IMR-90 (cell line): ENCODE measurements around the gene TRABD2A. TPM values are rescaled to one million over a fixed set of nuclear protein-coding genes. Genes with fewer than 3 reads are reported as not detected.

ENCODE experiments used
- ATAC-seq: fragments of 200-7000 bp; cut with Tn5 transposase; 2 replicates; pipeline ENCODE4 v1.9.1; 2020; ENCODE audit warnings: low read depth, mild to moderate bottlenecking, moderate library complexity
- BruUV-seq: library from RNA; stranded (reverse); fragments of 400-500 nt; replicated peaks from 2 replicates; lab custom pipeline; 2021; lab: Mats Ljungman, UMichigan
- CTCF ChIA-PET: fragments of 300-600 bp; formaldehyde crosslinking; extraction: SDS; loops from one replicate; lab custom pipeline; 2021; ENCODE audit warnings: antibody characterized with exemption; lab: Yijun Ruan, JAX
- POLR2A ChIA-PET: fragments of 300-600 bp; sonication (Branson Sonifier 250); formaldehyde crosslinking; loops from one replicate; lab custom pipeline; 2022; ENCODE audit warnings: antibody characterized with exemption; ENCODE audit not compliant: unreplicated experiment; lab: Charles Lee
- DNase-seq: peaks from one replicate; pipeline ENCODE4 v3.0.0; 2013
- H2AFZ ChIP-seq: replicated peaks from 2 replicates; pipeline ENCODE3; 2013; ENCODE audit warnings: low read length, mild to moderate bottlenecking; ENCODE audit not compliant: poor library complexity
- H2AK5ac ChIP-seq: 2 replicates; pipeline ENCODE4 v1.6.1; 2013; ENCODE audit warnings: low read depth, low read length, inconsistent platforms
- H2AK9ac ChIP-seq: replicated peaks from 2 replicates; pipeline ENCODE3; 2013; ENCODE audit warnings: mild to moderate bottlenecking, low read depth, low read length, moderate library complexity; ENCODE audit not compliant: poor library complexity
- H2BK120ac ChIP-seq: 2 replicates; pipeline ENCODE4 v1.6.1; 2013; ENCODE audit warnings: low read depth, low read length, inconsistent platforms
- H2BK15ac ChIP-seq: 3 replicates; pipeline ENCODE4 v1.6.1; 2013; ENCODE audit warnings: low read depth, low read length, inconsistent platforms
- H2BK20ac ChIP-seq: 2 replicates; pipeline ENCODE4 v1.6.1; 2013; ENCODE audit warnings: low read depth, mild to moderate bottlenecking, inconsistent platforms, low read length, moderate library complexity
- H2BK5ac ChIP-seq: 2 replicates; pipeline ENCODE4 v1.6.1; 2013; ENCODE audit warnings: mild to moderate bottlenecking, low read depth, low read length, inconsistent platforms; ENCODE audit not compliant: poor library complexity, severe bottlenecking
- H3K14ac ChIP-seq: replicated peaks from 2 replicates; pipeline ENCODE4 v1.6.1; 2013; ENCODE audit warnings: low read depth, low read length, inconsistent platforms
- H3K18ac ChIP-seq: 2 replicates; pipeline ENCODE4 v1.6.1; 2013; ENCODE audit warnings: low read depth, low read length, control low read depth
- H3K23ac ChIP-seq: 2 replicates; pipeline ENCODE4 v1.6.1; 2013; ENCODE audit warnings: low read depth, low read length, inconsistent platforms
- H3K27ac ChIP-seq: 2 replicates; pipeline ENCODE4 v1.5.1; 2013; ENCODE audit warnings: mild to moderate bottlenecking, control low read depth, low read length; ENCODE audit not compliant: insufficient read depth
- H3K27me3 ChIP-seq: 2 replicates; pipeline ENCODE4 v1.6.1; 2013; ENCODE audit warnings: low read length; ENCODE audit not compliant: control insufficient read depth, insufficient read depth
- H3K36me3 ChIP-seq: 2 replicates; pipeline ENCODE4 v1.6.1; 2013; ENCODE audit warnings: low read length, mixed read lengths; ENCODE audit not compliant: control insufficient read depth, insufficient read depth
- H3K4ac ChIP-seq: 2 replicates; pipeline ENCODE4 v1.6.1; 2013; ENCODE audit warnings: low read depth, low read length, inconsistent platforms
- H3K4me1 ChIP-seq: 2 replicates; pipeline ENCODE4 v1.6.1; 2013; ENCODE audit warnings: low read length, mixed read lengths; ENCODE audit not compliant: control insufficient read depth, insufficient read depth
- H3K4me2 ChIP-seq: 2 replicates; pipeline ENCODE4 v1.6.1; 2013; ENCODE audit warnings: low read depth, mild to moderate bottlenecking, control low read depth, low read length, moderate library complexity
- H3K4me3 ChIP-seq: 2 replicates; pipeline ENCODE4 v1.5.1; 2013; ENCODE audit warnings: low read depth, mild to moderate bottlenecking, control low read depth, low read length, moderate library complexity; ENCODE audit not compliant: insufficient read depth
- H3K56ac ChIP-seq: 2 replicates; pipeline ENCODE4 v1.6.1; 2013; ENCODE audit warnings: low read length, inconsistent platforms; ENCODE audit not compliant: insufficient read depth; ENCODE audit errors: extremely low read depth
- H3K79me1 ChIP-seq, 2 experiments: 2 replicates each; pipeline ENCODE4 v1.6.1; 2013; ENCODE audit warnings: low read length in 2 of 2, inconsistent platforms in 1 of 2, low read depth in 1 of 2
- H3K9ac ChIP-seq: 2 replicates; pipeline ENCODE4 v1.6.1; 2013; ENCODE audit warnings: low read depth, low read length, control low read depth
- H3K9me1 ChIP-seq: 2 replicates; pipeline ENCODE4 v1.6.1; 2013; ENCODE audit warnings: low read length, inconsistent platforms; ENCODE audit not compliant: insufficient read depth
- H3K9me3 ChIP-seq: 2 replicates; pipeline ENCODE4 v1.6.1; 2013; ENCODE audit warnings: low read length; ENCODE audit not compliant: control insufficient read depth, insufficient read depth
- H4K20me1 ChIP-seq: 2 replicates; pipeline ENCODE4 v1.6.1; 2013; ENCODE audit warnings: low read length, inconsistent platforms; ENCODE audit not compliant: insufficient read depth
- H4K5ac ChIP-seq: 2 replicates; pipeline ENCODE4 v1.6.1; 2013; ENCODE audit warnings: mild to moderate bottlenecking, low read depth, low read length, control low read depth
- H4K8ac ChIP-seq, 2 experiments: 2 replicates each; pipeline ENCODE4 v1.6.1; 2013; ENCODE audit warnings: low read depth in 2 of 2, low read length in 2 of 2, control low read depth in 1 of 2, inconsistent platforms in 1 of 2
- H4K91ac ChIP-seq: 2 replicates; pipeline ENCODE4 v1.6.1; 2013; ENCODE audit warnings: low read depth, low read length, inconsistent platforms; ENCODE audit not compliant: insufficient read depth
- CHD1 ChIP-seq: IDR thresholded peaks from 2 replicates; pipeline ENCODE4 v1.6.1; 2012; ENCODE audit warnings: low read depth, low read length, improper control_type of control experiment
- MAZ ChIP-seq: IDR thresholded peaks from 2 replicates; pipeline ENCODE4 v1.6.1; 2012; ENCODE audit warnings: low read depth, mild to moderate bottlenecking, low read length, improper control_type of control experiment, moderate library complexity, borderline replicate concordance
- SMC3 ChIP-seq: fragments of 150-350 bp; IDR thresholded peaks from 2 replicates; pipeline ENCODE4 v1.6.1; 2016; ENCODE audit warnings: low read depth, mild to moderate bottlenecking, antibody characterized with exemption, low read length, moderate library complexity
- WGBS, 2 experiments: methylation state at CpG; one replicate each; pipeline versions ENCODE4 v1.1.5 to v1.1.7; 2013; ENCODE audit warnings: missing lambda C conversion rate in 2 of 2; ENCODE audit not compliant: insufficient read length in 1 of 2; ENCODE audit errors: extremely low coverage in 2 of 2; 5-methylcytosine and 5-hydroxymethylcytosine counted together
- dilution Hi-C: fragments of 300-500 bp; cut with HindIII; formaldehyde crosslinking; loops from one replicate; pipeline ENCODE4 v1.14.3; 2018; ENCODE audit warnings: low sequenced_read_pairs; ENCODE audit not compliant: unreplicated experiment
- in situ Hi-C: fragments of 300-500 bp; cut with MboI; formaldehyde crosslinking; loops from 3 replicates; pipeline ENCODE4 v1.14.3; 2019; ENCODE audit warnings: low sequenced_read_pairs, inconsistent platforms, mixed read lengths
- intact Hi-C: fragments of 100-400 bp; cut with micrococcal nuclease; formaldehyde crosslinking; loops from 2 replicates; pipeline ENCODE4 v1.10.0; 2022
- polyA plus RNA-seq, 3 experiments: library from polyadenylated mRNA; depleted of rRNA; stranded (reverse); fragments of >200 nt; gene quantifications; 2 replicates each; pipeline ENCODE4 v1.2.3, GENCODE V29; 2012; ENCODE audit warnings: low replicate concordance in 1 of 3
- total RNA-seq: library from RNA; depleted of rRNA; stranded (reverse); fragments of >200 nt; gene quantifications from 2 replicates; pipeline ENCODE4 v1.2.3, GENCODE V29; 2012
- TF ChIP-seq, protein P1 (sequence below): conservative IDR thresholded peaks from 2 replicates; pipeline ENCODE4 v1.5.1; 2012; ENCODE audit warnings: mild to moderate bottlenecking, low read depth, low read length, improper control_type of control experiment
- TF ChIP-seq, protein P2 (sequence below): fragments of 150-350 bp; IDR thresholded peaks from 2 replicates; pipeline ENCODE4 v1.6.1; 2016; ENCODE audit warnings: low read depth, mild to moderate bottlenecking, low read length, moderate library complexity, borderline replicate concordance

The TRABD2A gene
- total and polyA plus RNA-seq, 2 of the 4 experiments (the other 2 are of a cell fraction) = 17.6 to 20.3 TPM

DNA sequence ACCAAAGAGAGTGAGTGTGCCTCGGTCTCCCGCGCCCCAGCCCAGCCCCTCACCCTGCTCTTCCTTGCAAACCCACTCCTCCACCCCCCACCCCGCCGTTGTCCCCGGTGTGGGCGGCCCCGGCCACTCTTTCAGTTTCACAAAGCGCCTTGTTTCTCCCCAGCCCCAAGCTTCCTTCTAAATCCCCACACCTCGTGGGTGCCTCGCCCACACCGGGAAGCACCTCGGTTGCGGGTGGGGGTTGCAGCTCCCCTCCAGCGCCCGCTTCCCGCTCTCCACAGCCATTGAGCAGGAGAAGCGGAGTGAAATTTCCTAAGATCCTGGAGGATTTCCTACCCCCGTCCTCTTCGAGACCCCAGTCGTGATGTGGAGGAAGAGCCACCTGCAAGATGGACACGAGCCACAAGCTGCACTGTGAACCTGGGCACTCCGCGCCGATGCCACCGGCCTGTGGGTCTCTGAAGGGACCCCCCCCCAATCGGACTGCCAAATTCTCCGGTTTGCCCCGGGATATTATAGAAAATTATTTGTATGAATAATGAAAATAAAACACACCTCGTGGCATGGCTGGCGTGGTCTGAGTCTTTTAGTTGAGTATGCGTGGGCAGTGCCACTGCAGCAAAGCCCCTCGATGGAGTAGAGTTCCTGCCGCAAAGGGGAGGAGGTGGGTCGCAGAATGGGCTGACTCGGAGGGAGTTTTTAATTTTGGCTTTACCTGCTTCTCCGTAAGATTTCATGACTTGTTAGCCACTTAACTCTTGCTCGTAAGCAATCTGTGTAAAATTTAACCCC lies 25.4 kb upstream of the TRABD2A start:
- peak overlapping the region; percentile 59 for H4K5ac ChIP-seq
- TF ChIP-seq, protein P1, sequence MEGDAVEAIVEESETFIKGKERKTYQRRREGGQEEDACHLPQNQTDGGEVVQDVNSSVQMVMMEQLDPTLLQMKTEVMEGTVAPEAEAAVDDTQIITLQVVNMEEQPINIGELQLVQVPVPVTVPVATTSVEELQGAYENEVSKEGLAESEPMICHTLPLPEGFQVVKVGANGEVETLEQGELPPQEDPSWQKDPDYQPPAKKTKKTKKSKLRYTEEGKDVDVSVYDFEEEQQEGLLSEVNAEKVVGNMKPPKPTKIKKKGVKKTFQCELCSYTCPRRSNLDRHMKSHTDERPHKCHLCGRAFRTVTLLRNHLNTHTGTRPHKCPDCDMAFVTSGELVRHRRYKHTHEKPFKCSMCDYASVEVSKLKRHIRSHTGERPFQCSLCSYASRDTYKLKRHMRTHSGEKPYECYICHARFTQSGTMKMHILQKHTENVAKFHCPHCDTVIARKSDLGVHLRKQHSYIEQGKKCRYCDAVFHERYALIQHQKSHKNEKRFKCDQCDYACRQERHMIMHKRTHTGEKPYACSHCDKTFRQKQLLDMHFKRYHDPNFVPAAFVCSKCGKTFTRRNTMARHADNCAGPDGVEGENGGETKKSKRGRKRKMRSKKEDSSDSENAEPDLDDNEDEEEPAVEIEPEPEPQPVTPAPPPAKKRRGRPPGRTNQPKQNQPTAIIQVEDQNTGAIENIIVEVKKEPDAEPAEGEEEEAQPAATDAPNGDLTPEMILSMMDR = no peak
- TF ChIP-seq, protein P2, sequence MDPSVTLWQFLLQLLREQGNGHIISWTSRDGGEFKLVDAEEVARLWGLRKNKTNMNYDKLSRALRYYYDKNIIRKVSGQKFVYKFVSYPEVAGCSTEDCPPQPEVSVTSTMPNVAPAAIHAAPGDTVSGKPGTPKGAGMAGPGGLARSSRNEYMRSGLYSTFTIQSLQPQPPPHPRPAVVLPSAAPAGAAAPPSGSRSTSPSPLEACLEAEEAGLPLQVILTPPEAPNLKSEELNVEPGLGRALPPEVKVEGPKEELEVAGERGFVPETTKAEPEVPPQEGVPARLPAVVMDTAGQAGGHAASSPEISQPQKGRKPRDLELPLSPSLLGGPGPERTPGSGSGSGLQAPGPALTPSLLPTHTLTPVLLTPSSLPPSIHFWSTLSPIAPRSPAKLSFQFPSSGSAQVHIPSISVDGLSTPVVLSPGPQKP = no peak
- TF ChIP-seq CHD1 (peak; percentile 85; the same call in 1 of the 2 replicates), MAZ (peak; percentile 26; the same call in 1 of the 2 replicates), SMC3 (no peak)
- peak; percentile 0 for ATAC-seq
- peaks cover 22% of the 10 kb centered on the region for H3K36me3 ChIP-seq
- peak overlapping the region; percentile 75 for H3K23ac ChIP-seq
- peak overlapping the region; percentile 99 for H2AK9ac ChIP-seq
- no peak for DNase-seq
- no peak overlapping the region for H2BK15ac ChIP-seq
- peak overlapping the region; percentile 79 for H4K91ac ChIP-seq
- peak overlapping the region; percentile 88 for H3K4me2 ChIP-seq
- H3K27me3 ChIP-seq = no peaks in the 10 kb centered on the region
- peak overlapping the region; percentile 77 for H3K4ac ChIP-seq
- 0 out of 2 replicates have a peak overlapping the region, but pooled peaks have one; percentile 1 for H2BK120ac ChIP-seq
- ChIA-PET CTCF (interaction anchor here (0.6 to 1.3 kb wide), 3 partner anchors 14 to 99 kb away, joined by 3 to 5 read pairs (median 3); no protein-coding TSS in a partner anchor), POLR2A (interaction anchor here (0.6 to 1.5 kb wide), 7 partner anchors 8 to 82 kb away, joined by 3 to 31 read pairs (median 4); no protein-coding TSS in a partner anchor)
- peaks cover 13 to 40% of the 10 kb centered on the region in 2 experiments for H3K79me1 ChIP-seq
- TSS peak; percentile 100 for BruUV-seq
- H3K9ac ChIP-seq = peak overlapping the region; percentile 99
- intact Hi-C loops (no loop called here), dilution Hi-C loops (no loop called here), in situ Hi-C loops (no loop called here)
- H3K18ac ChIP-seq = peak overlapping the region; percentile 88
- H3K27ac ChIP-seq = peak overlapping the region; percentile 93
- peak overlapping the region; percentile 90 for H2AK5ac ChIP-seq
- peaks cover 2% of the 10 kb centered on the region; the same call in 1 of the 2 replicates for H3K4me1 ChIP-seq
- H2AFZ ChIP-seq = peak overlapping the region; percentile 27
- H3K4me3 ChIP-seq = peak overlapping the region; percentile 86
- H3K14ac ChIP-seq = peak overlapping the region; percentile 99
- H4K8ac ChIP-seq = peak overlapping the region; percentile 84 to 86
- H3K9me1 ChIP-seq = no peaks in the 10 kb centered on the region
- H3K9me3 ChIP-seq = no peaks in the 10 kb centered on the region
- no peak overlapping the region for H2BK20ac ChIP-seq
- peak overlapping the region; percentile 97 for H3K56ac ChIP-seq
- WGBS, 2 experiments = 0% methylated on average over 4 of the region's 38 CpGs; no CpG with 5 or more reads in 1 of the 2 experiments
- H4K20me1 ChIP-seq = peaks cover 23% of the 10 kb centered on the region
- peak overlapping the region; percentile 88 for H2BK5ac ChIP-seq
